BJ (cell line): ENCODE data around the gene PEA15. TPM values are rescaled to one million over a fixed set of nuclear protein-coding genes. Genes with fewer than 3 reads are reported as not detected.

Source experiments
- CTCF ChIA-PET: fragments of 350-600 bp; formaldehyde crosslinking; extraction: SDS; loops from one replicate; lab custom pipeline; 2021; ENCODE audit warnings: antibody characterized with exemption, inconsistent platforms; lab: Yijun Ruan, JAX
- POLR2A ChIA-PET: fragments of 300-600 bp; sonication (Branson Sonifier 250); formaldehyde crosslinking; extraction: SDS; loops from one replicate; lab custom pipeline; 2021; ENCODE audit warnings: antibody characterized with exemption; lab: Charles Lee
- DNase-seq: peaks from one replicate; pipeline ENCODE4 v3.0.0-alpha.2; 2011; ENCODE audit warnings: low read depth
- H3K27me3 ChIP-seq: 2 replicates; pipeline ENCODE4 v1.6.0; 2011; ENCODE audit warnings: low read length; ENCODE audit not compliant: control insufficient read depth, insufficient read depth
- H3K36me3 ChIP-seq: 2 replicates; pipeline ENCODE4 v1.5.1; 2011; ENCODE audit warnings: low read length; ENCODE audit not compliant: control insufficient read depth, insufficient read depth
- H3K4me3 ChIP-seq: 2 replicates; pipeline ENCODE4 v1.5.1; 2011; ENCODE audit warnings: low read depth, mild to moderate bottlenecking, control low read depth, low read length
- CTCF ChIP-seq: IDR thresholded peaks from 2 replicates; pipeline ENCODE4 v1.5.1; 2011; ENCODE audit warnings: low read depth, mild to moderate bottlenecking, control low read depth, inconsistent platforms, low read length, moderate library complexity; ENCODE audit not compliant: insufficient read depth
- polyA plus RNA-seq: library from polyadenylated mRNA; depleted of rRNA; stranded (reverse); fragments of >200 nt; gene quantifications from 2 replicates; pipeline ENCODE4 v1.2.3, GENCODE V29; 2011

Gene PEA15
- polyA plus RNA-seq, 1 experiment = 1,035 TPM

DNA sequence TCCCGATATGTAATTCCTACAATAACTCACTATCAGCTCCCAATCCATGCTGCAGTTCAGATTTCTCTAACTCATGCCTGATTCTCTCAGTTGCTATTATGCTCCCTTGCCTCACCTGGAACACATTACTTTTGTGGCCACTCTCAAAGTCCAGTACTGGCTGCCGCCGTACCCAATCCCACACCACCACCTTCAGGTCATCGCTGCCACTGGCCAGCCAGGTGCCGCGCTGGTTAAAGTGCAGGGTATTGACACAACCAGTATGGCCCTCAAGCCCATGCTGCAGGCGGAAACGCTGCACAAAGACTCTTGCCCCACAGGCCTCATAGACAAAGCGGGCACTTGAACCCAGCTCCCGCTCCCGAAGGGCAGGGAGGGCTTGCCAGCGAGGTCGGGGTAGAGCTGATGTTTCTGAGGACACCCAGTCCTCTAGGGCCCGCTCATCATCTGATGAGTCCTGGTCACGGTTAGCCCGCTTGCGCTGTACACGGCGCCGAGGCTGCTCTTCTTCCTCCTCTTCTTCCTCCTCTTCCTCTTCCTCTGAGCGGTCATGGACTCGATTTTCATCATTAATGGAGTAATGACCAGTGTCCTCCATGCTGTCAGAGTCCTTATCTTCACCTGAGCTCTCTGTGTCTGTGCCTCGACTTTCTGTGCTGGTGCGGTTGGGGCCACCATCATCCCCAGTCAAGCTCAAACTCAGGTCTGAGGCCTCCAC lies 34.6 kb downstream of the PEA15 start:
- peaks cover 14% of the 10 kb centered on the region for H3K36me3 ChIP-seq
- no peak for TF ChIP-seq CTCF
- H3K27me3 ChIP-seq = no peaks in the 10 kb centered on the region
- DNase-seq = no peak
- H3K4me3 ChIP-seq = no peak overlapping the region
- CTCF ChIA-PET = interaction anchor here (0.9 to 6.5 kb wide), 8 partner anchors 12 to 686 kb away, joined by 3 to 43 read pairs (median 4); no protein-coding TSS in a partner anchor
- POLR2A ChIA-PET = interaction anchor here (0.6 kb wide), 1 partner anchor 137 kb away, joined by 3 read pairs; no protein-coding TSS in a partner anchor

GRCh38 chr1:160243767-160244166 lies 38.6 kb downstream of the PEA15 start:
- DNase-seq = no peak
- POLR2A ChIA-PET = interaction anchor here (0.6 kb wide), 1 partner anchor 166 kb away, joined by 4 read pairs; no protein-coding TSS in a partner anchor
- Histone ChIP-seq H3K27me3 (no peaks in the 10 kb centered on the region), H3K36me3 (peaks cover 6% of the 10 kb centered on the region), H3K4me3 (no peak overlapping the region)
- CTCF ChIA-PET = interaction anchor here (0.8 to 6.5 kb wide), 7 partner anchors 8 to 142 kb away, joined by 3 to 43 read pairs (median 5); no protein-coding TSS in a partner anchor
- no peak for TF ChIP-seq CTCF

DNA sequence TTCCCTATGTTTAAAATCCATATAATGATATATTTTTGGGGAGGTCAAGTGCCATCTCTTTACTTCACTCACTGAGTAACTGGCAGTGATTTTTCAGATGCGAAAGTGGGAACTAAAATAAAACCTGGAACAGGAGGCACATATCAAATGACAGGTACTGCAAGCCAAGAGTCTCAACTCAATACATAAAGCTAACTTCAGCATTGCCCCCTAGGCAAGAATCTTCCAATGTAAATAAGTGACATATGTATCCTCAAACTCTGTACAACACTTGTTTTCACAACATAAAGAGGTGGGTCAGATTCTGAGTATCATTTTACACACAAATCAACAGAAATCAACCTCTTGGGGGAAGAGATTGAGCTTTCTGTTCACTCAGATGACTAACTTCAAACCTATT lies 39.0 kb downstream of the PEA15 start:
- peaks cover 6% of the 10 kb centered on the region for H3K36me3 ChIP-seq
- CTCF ChIA-PET = interaction anchor here (0.8 to 4.1 kb wide), 7 partner anchors 9 to 142 kb away, joined by 3 to 20 read pairs (median 4); no protein-coding TSS in a partner anchor
- TF ChIP-seq CTCF = no peak
- H3K4me3 ChIP-seq = no peak overlapping the region
- DNase-seq = no peak
- no peaks in the 10 kb centered on the region for H3K27me3 ChIP-seq
- POLR2A ChIA-PET = no interaction called here

DNA sequence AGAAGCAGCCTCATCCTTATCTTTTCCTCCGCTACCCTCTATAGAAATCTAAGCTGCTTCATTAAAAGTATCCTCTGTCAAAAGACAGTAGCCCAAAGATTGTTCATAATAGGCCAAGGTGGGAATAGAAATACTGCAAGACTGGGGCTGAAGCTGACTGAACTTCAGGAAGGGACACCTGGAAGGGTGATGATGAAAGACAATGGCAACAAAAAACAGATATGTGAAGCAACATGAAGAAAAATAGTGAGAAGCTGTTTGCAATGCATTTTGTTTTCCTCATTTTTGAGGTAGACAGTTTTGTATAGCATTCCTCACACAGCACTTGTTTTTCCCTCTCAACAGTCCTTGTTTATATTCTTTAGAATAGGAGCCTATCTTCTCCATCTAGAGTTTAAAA lies 40.2 kb downstream of the PEA15 start:
- ChIA-PET CTCF (interaction anchor here (0.8 to 2.5 kb wide), 6 partner anchors 11 to 167 kb away, joined by 3 to 8 read pairs (median 3); no protein-coding TSS in a partner anchor), POLR2A (no interaction called here)

More for the DNA sequence above, 40.2 kb downstream of the PEA15 start:
- Histone ChIP-seq H3K4me3 (no peak overlapping the region), H3K36me3 (peaks cover 1% of the 10 kb centered on the region; the same call in 1 of the 2 replicates), H3K27me3 (no peaks in the 10 kb centered on the region)
- TF ChIP-seq CTCF = no peak
- no peak for DNase-seq
